GM19023 (cell line): ENCODE data around the gene PUS1.
"Not testable (repeated sequence)": the region's sequence is repeated elsewhere in the genome, so short reads cannot be mapped to it uniquely, and the experiment has no call there.

Source experiments
- ATAC-seq: cut with Tn5 transposase; IDR thresholded peaks from one replicate; pipeline ENCODE4 v1.9.1; 2021; ENCODE audit warnings: mild to moderate bottlenecking, moderate library complexity; ENCODE audit not compliant: unreplicated experiment

Gene PUS1

GRCh38 chr12:131928711-131929580 lies at the start of gene PUS1:
Gene PUS1, plus strand, starts transcription at chr12:131929276. Its CDS starts 447 bp downstream, at chr12:131929723.
- ATAC-seq = peak; percentile 65

GRCh38 chr12:131882804-131883520 lies 46.1 kb upstream of the PUS1 start:
- no peak for ATAC-seq

GRCh38 chr12:131883521-131883900 lies 45.6 kb upstream of the PUS1 start:
- ATAC-seq = no peak

- ATAC-seq = not testable (repeated sequence)
Measured at GRCh38 chr12:131885076-131885475, 44.0 kb upstream of the PUS1 start.

GRCh38 chr12:131885543-131886057 lies 43.5 kb upstream of the PUS1 start:
- no peak for ATAC-seq

GRCh38 chr12:131891722-131892121 lies 37.4 kb upstream of the PUS1 start:
- not testable (repeated sequence) for ATAC-seq

- ATAC-seq = no peak
Measured at GRCh38 chr12:131892711-131893604, 36.1 kb upstream of the PUS1 start.

- ATAC-seq = no peak
Measured at GRCh38 chr12:131893605-131894312, 35.3 kb upstream of the PUS1 start.

GRCh38 chr12:131894313-131894860 lies 34.7 kb upstream of the PUS1 start, which contains the start of gene ULK1:
Gene ULK1, plus strand, starts transcription at chr12:131894622. Its CDS starts 380 bp downstream, at chr12:131895002.
- ATAC-seq = peak; percentile 77

- ATAC-seq = no peak
Measured at GRCh38 chr12:131894981-131895639, 34.0 kb upstream of the PUS1 start.

- peak; percentile 11 for ATAC-seq
Measured at GRCh38 chr12:131895640-131896079, 33.4 kb upstream of the PUS1 start.

- peak; percentile 62 for ATAC-seq
Measured at GRCh38 chr12:131896080-131896810, 32.8 kb upstream of the PUS1 start.

GRCh38 chr12:131896811-131897270 lies 32.2 kb upstream of the PUS1 start:
- no peak for ATAC-seq

- ATAC-seq = no peak
Measured at GRCh38 chr12:131897276-131897675, 31.8 kb upstream of the PUS1 start.

GRCh38 chr12:131897875-131898274 lies 31.2 kb upstream of the PUS1 start:
- ATAC-seq = no peak

- ATAC-seq = no peak
Measured at GRCh38 chr12:131900397-131900796, 28.7 kb upstream of the PUS1 start.

- no peak for ATAC-seq
Measured at GRCh38 chr12:131901431-131902331, 27.4 kb upstream of the PUS1 start.
